HG02852 (cell line): ENCODE measurements around the gene TUBAL3.
"Not testable (repeated sequence)": the region's sequence is repeated elsewhere in the genome, so short reads cannot be mapped to it uniquely, and the experiment has no call there.

Source experiments
- ATAC-seq: cut with Tn5 transposase; IDR thresholded peaks from one replicate; pipeline ENCODE4 v1.9.1; 2021; ENCODE audit warnings: mild to moderate bottlenecking, moderate library complexity; ENCODE audit not compliant: unreplicated experiment

Gene TUBAL3

DNA sequence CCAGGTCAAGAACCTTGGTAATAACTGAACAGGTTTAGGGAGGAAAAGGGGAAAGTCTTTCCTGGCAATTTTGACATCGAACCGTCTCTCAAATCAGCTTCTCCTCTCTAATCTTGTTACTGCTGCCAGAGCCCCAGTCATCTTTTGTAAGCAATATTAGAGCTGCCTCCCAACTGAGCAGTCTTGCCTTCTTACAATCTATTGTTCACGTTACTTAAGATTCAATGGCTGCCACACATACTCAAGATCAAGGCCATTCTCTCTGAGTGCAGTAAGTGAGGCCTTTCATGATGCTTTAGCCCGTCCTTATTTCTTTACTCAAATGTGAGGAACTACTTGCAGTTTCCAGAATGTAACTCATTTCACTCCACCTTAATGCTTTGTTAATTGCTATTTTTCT is 20.1 kb upstream of the TUBAL3 start:
- ATAC-seq = no peak

DNA sequence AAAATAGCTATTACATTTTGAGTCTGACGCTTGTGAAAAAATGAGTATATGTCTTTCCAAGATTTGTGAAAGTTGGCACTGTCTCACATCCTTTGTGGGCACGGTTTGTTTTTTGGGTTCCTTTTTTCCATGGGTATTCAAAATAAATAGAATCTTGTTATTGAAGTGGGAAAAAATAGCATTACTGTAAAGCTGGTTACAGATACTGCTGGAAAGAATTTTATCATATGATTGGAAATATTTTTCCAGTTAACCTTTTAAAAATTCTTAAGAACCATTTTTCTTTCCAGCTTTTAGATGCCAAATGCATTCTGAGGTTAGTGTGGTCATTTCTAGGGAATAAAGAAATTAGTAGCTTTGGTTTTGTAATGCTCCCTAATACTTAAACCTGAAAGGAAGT is 19.1 kb upstream of the TUBAL3 start:
- ATAC-seq = no peak

GRCh38 chr10:5419466-5420094 is 15.0 kb upstream of the TUBAL3 start:
- no peak for ATAC-seq

DNA sequence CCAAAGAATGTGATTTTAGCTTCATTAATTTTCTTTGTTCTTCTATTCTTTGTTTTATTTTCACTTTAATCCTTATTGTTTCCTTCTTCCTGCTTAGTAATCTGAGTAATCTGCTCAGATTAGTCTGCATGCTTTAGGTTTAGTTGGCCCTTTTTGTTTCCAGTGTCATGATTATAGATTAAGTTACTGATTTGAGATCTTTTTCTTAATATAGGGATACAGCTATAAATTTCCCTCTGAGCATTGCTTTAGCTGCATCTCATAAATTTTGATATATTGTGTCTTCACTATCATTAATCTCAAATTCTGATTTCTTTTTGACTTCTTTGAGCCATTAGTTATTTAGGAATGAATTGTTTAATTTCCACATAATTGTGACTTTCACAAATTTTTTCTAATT is 14.0 kb upstream of the TUBAL3 start:
- ATAC-seq = no peak

- no peak for ATAC-seq
Measured at GRCh38 chr10:5416981-5417380, 12.4 kb upstream of the TUBAL3 start.

DNA sequence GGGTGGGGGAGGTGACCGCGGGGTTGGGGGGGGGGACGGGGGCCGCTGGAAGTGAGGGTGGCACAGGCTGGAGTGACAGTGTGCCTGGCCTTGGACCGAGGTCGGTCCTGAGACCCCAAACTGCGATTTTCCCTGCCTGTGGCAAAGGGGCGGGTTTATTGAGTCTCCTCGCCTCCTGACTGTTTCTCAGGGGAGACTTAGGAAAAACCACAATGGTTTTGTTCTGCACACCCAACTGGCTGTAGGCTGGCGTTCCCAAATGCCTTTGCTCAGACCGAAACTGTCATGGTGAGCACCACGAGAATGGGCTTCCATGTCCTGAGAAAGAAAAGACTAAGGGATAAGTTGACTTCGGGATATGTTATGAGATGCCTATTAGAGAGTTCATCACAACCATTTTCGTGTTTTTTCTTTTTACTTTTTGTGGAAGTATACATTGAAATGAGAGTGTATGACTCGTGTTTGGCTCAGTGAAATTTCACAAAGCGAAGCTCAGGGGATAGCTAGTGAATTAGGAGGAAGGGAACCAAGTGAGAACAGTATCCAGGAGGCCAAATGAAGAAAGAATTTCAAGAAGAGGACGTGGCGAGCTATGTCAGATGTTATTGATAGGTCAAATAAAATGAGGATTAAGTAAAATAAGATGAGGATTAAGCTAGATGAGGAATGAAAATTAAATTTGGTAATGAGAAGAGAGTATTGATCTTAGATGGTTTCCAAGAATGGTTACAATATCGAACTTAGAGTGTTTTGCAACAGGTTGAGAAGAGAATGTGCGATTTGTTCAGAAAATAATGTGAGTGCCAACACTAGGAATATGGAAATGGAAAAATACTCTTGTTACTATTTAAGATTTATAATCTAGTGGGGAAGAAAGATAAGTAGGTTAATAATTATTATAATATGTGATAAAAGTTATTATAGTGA is 8.6 kb upstream of the TUBAL3 start:
- no peak for ATAC-seq

DNA sequence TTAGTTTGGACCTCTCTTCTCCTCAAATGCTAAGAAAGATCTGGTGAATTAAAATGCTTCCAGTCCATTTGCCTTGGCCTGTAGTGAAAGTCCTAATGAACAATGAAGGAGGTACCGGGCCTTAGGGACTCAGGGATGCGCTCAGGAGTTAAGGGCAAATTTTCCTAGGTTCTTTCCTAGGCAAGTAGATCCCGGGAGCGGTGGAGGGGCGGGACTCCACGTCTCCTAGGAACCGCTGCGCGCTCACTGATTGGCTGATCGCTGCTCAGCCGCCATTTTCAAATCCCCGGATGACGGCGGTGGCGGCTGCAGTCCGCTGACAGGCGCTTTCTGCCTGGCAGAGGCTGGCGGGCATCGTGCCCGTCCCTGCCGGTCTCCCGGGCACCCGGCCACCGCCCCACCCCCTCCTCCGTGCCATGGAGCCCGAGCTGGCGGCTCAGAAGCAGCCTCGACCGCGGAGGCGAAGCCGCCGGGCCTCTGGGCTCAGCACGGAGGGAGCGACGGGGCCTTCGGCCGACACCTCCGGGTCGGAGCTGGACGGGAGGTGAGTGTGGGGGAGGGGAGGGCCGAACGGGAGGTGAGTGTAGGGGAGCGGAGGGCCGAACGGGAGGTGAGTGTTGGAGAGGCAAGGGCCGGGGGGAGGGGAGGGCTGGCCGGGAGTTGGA is 7.8 kb upstream of the TUBAL3 start, which contains the start of gene NET1:
TSS of gene NET1 (plus strand) at position 281 of the 665 bp plus-strand sequence. CDS start at position 417, 136 bp downstream.
- peak; percentile 97 for ATAC-seq

DNA sequence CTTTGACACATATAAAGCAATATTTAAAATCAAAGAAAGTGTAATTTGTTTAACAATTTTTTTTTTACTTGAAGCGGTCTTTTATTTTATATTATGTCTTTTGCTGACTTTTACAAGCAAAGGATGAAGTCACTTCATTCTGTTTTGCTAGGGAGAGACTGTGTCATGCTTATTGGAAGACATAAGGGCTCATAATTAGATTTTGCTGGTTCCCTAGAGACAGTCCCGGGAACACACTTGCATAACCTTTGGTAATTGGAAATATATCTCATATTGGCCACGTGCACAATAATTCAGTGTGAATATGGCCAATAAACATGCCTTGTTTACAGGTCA is 7.3 kb upstream of the TUBAL3 start:
- no peak for ATAC-seq

- ATAC-seq = not testable (repeated sequence)
Measured at GRCh38 chr10:5410787-5411186, 6.2 kb upstream of the TUBAL3 start.

GRCh38 chr10:5406918-5407317 is 2.3 kb upstream of the TUBAL3 start:
- ATAC-seq = no peak

DNA sequence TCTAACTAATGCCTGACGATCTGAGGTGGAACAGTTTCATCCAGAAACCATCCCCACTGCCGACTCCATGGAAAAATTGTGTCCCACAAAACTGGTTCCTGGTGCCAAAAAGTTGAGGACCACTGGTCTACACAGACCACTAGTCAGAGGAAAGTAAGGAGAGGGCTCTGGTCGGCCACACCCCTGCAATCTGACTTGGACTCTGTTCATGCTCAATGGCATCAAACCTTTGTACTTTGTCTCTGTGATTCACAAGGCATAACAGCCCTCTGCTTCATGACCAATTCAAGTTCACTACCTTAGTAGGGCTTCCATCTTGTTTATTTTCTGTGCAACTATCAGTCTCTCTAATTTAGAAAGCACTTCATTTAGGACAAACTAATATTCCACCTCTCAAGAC is 1.8 kb downstream of the TUBAL3 start:
- no peak for ATAC-seq

DNA sequence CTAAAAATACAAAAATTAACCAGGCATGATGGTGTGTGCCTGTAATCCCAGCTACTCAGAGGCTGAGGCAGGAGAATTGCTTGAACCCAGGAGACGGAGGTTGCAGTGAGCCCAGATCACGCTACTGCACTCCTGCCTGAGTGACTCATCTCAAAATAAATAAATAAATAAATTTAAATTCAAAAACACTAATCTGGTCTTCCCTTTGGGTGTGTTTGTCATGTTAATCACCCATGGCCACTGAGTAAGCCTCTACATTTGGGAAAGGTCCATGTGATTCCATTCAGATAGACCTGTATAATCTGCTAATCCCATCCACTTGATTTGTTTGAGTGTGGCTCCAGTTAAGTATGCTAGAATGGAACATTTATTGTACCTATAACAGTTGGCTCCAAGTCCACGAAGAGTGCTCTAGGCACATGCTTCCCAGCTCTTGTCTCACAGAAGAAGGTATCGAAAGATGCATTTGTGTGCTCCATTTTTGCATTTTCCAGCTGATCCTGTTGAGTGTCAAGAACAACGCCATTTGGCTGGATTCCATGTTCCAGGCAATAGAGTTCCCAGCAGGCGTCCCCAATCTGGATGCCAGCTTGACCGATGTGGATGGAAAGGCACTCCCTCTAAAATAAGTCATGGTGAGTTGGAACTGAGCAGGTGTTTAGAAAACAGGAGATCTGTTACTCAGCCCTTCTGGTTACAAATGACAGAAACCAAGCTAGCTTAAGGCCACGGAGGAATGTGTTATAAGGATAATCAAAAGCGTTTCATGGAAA is 4.0 kb downstream of the TUBAL3 start:
- no peak for ATAC-seq

GRCh38 chr10:5399332-5399731 is 5.3 kb downstream of the TUBAL3 start:
- no peak for ATAC-seq

DNA sequence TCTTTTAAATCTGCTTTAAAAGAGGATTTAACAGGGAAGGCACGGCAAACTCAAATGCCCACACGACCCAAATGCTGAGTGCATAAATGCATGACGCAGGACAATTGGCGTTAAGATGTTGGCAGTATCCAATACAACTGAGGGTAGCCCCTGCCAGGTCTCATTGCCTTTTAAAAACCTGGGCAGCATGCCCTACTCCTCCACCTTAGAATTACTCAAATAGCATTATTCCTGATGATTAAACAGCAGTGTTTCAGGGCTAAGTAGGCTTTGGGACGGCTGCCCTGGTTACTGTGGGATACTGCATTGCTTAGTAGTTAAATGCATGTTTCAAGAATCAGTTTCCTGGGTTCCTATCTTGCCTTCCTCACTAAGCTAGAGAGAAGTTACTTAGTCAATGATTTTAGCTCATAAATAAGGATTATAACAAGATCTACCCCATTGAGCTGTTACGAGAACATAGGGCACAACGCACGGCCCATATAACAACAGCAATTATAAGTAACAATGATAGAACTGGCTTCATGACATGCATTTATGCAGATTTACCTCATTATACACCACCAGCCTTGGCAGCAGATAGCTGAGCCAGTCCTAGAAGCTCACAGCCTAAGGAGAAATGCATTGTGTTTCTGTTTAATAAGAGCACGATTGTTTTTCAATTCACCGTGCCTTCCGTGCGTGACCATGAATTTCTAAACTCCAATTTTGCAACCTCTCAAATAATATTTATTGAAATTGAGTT is 7.9 kb downstream of the TUBAL3 start:
- no peak for ATAC-seq

DNA sequence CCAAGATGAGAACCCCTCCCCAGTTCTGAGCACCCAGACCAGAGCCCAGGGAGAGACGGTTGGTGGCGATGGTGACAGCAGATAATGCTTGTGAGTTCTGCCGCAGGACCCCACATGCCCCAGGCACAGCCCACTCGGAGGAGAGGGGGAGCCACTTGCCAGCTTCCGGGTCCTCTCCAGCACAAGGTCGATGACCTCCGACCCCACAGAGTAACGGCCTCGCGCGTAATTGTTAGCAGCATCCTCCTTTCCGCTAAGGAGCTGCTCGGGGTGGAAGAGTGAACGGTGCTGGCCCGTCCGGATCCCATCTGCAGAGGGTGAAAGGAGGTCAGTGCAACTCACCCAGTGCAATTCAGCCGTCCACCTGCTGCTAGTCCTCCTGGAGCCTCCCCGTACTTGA is 9.5 kb downstream of the TUBAL3 start:
- no peak for ATAC-seq

DNA sequence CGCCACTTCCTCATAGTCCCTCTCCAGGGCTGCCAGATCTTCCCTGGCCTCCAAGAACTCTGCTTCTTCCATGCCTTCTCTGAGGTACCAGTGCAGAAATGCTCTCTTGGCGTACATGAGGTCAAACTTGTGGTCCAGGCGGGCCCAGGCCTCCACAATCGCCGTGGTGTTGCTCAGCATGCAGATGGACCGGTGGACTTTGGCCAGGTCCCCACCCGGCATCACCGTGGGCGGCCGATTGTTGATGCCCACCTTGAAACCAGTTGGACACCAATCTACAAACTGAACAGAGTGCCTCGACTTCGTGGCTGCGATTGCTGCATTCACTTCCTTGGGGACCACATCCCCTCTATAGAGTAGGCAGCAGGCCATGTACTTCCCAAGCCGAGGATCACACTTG is 11.1 kb downstream of the TUBAL3 start:
- ATAC-seq = no peak

- ATAC-seq = no peak
Measured at GRCh38 chr10:5391790-5392189, 12.8 kb downstream of the TUBAL3 start.

DNA sequence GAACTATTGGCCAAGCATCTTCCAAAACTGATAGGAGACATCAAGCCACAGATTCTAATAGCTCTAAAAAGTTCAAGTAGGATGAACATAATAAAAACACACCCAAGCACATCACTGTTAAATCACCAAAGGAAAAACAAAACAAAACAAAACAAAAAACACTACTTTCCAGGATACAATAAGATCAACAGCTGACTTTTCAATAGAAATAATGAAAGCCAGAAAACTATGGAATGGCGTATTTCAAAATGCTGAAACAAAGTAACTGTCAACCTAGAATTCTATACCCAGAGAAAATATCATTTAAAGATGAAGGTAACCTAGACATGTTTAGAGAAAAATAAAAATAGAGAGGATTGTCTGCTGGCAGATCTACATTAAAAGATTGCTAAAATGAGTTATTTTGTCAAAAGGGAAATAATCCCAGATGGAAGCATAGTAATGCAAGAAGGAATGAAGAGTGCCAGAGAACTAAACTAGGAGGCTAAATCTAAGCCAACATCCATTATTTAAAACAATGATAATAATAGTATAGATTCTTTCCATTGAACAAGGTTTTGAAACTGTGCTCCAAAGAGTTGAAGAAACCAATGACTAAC is 13.9 kb downstream of the TUBAL3 start:
- ATAC-seq = no peak

GRCh38 chr10:5387169-5387568 is 17.5 kb downstream of the TUBAL3 start:
- no peak for ATAC-seq

DNA sequence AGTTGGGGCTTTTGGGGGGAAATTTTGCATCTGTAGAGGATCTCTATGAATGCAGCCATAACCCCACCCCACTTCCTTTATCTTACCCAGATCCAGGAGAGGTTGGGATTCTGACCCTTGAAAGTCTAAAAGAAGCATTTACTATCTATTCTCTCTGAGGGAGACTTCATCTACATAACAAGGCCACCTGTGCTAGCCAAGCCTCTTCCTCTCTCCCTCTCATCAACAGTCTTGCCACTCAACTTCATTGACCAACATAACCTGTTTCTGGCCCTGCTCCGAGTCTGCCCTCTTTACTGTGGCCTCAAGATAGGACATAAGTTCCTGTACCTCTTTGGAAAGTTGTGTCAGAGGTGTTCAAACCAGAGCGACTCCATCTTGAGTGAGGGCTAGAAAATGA is 19.4 kb downstream of the TUBAL3 start:
- no peak for ATAC-seq
